K562 (cell line): Measurements from ENCODE around the gene GPR4. TPM values are rescaled to one million over a fixed set of nuclear protein-coding genes. Genes with fewer than 3 reads are reported as not detected.
"Not testable (repeated sequence)": the region's sequence is repeated elsewhere in the genome, so short reads cannot be mapped to it uniquely, and the experiment has no call there.

Source experiments
- ATAC-seq: fragments of 200-7000 bp; cut with Tn5 transposase; 3 replicates; pipeline ENCODE4 v1.9.1; 2020; ENCODE audit warnings: moderate library complexity
- BruUV-seq: library from RNA; stranded (reverse); fragments of 400-500 nt; replicated peaks from 2 replicates; lab custom pipeline; 2021; lab: Mats Ljungman, UMichigan
- CTCF ChIA-PET: fragments of 300-600 bp; formaldehyde crosslinking; extraction: SDS; loops from one replicate; lab custom pipeline; 2021; ENCODE audit warnings: low intra/inter-chr PET ratio; lab: Yijun Ruan, JAX
- POLR2A ChIA-PET: fragments of 300-600, 350-650 bp; sonication (Branson Sonifier 250); formaldehyde crosslinking; extraction: SDS; loops from one replicate; lab custom pipeline; 2021; ENCODE audit warnings: antibody characterized with exemption, inconsistent platforms; lab: Yijun Ruan, JAX
- DNase-seq, 4 experiments: peaks; one replicate each; pipeline versions ENCODE4 v3.0.0 to v3.0.0-alpha.2; 2011 to 2018; ENCODE audit warnings: low spot score in 3 of 4, mixed read lengths in 3 of 4; ENCODE audit errors: extremely low read depth in 1 of 4
- FAIRE-seq: peaks from 2 replicates; lab custom pipeline; 2011; peaks lifted over from hg19 to GRCh38; lab: Jason Lieb, UNC
- H2AFZ ChIP-seq: 2 replicates; pipeline ENCODE4 v1.6.0; 2011; ENCODE audit warnings: low read depth, low read length, control low read depth, inconsistent platforms
- H3K27ac ChIP-seq: fragments of 200-600 bp; 3 replicates; pipeline ENCODE4 v1.8.0; 2011; ENCODE audit warnings: low read depth, mild to moderate bottlenecking, control low read depth, inconsistent platforms, low read length, moderate library complexity, mixed read lengths; ENCODE audit errors: extremely low read depth
- H3K27me3 ChIP-seq, 2 experiments: fragments of 300-600 bp in 1 of 2; 2 replicates in 1 of 2; 3 replicates in 1 of 2; pipeline versions ENCODE4 v1.6.0 to v1.8.0; 2011; ENCODE audit warnings: inconsistent platforms in 2 of 2, low read length in 2 of 2, mild to moderate bottlenecking in 1 of 2, mixed read lengths in 1 of 2, moderate library complexity in 1 of 2; ENCODE audit not compliant: control insufficient read depth in 2 of 2, insufficient read depth in 2 of 2
- H3K36me3 ChIP-seq: fragments of 300-600 bp; 3 replicates; pipeline ENCODE4 v1.8.0; 2011; ENCODE audit warnings: mild to moderate bottlenecking, low read length, inconsistent platforms; ENCODE audit not compliant: control insufficient read depth, insufficient read depth
- H3K4me1 ChIP-seq, 2 experiments: fragments of 200-600 bp in 1 of 2; replicated peaks in 1 of 2; 2 replicates in 1 of 2; 3 replicates in 1 of 2; pipeline versions ENCODE4 v1.5.1 to v1.8.0; 2011; ENCODE audit warnings: inconsistent platforms in 2 of 2, low read length in 2 of 2, mild to moderate bottlenecking in 1 of 2, mixed read lengths in 1 of 2, moderate library complexity in 1 of 2; ENCODE audit not compliant: control insufficient read depth in 2 of 2, insufficient read depth in 2 of 2
- H3K4me2 ChIP-seq: 2 replicates; pipeline ENCODE4 v1.6.1; 2011; ENCODE audit warnings: low read length, control low read depth, inconsistent platforms, mixed read lengths; ENCODE audit not compliant: insufficient read depth
- H3K4me3 ChIP-seq: fragments of 200-600 bp; sonication (generic), shearing (Covaris generic); 2 replicates; pipeline ENCODE4 v1.5.1; 2016; ENCODE audit warnings: control low read depth, inconsistent platforms
- H3K79me2 ChIP-seq: fragments of 200-600 bp; 3 replicates; pipeline ENCODE4 v1.8.0; 2011; ENCODE audit warnings: low read length, inconsistent platforms; ENCODE audit not compliant: control insufficient read depth, insufficient read depth
- H3K9ac ChIP-seq, 2 experiments: 2 replicates each; pipeline versions ENCODE4 v1.6.0 to v1.6.1; 2011; ENCODE audit warnings: low read depth in 2 of 2, low read length in 2 of 2, control low read depth in 1 of 2, inconsistent platforms in 1 of 2, mild to moderate bottlenecking in 1 of 2, mixed read lengths in 1 of 2; ENCODE audit not compliant: insufficient read depth in 1 of 2
- H3K9me1 ChIP-seq: one replicate; pipeline ENCODE4 v1.6.0; 2011; ENCODE audit warnings: inconsistent platforms, mild to moderate bottlenecking, low read length, moderate library complexity; ENCODE audit not compliant: control insufficient read depth, insufficient read depth
- H3K9me3 ChIP-seq: replicated peaks from 2 replicates; pipeline ENCODE4 v1.5.1; 2011; ENCODE audit warnings: low read depth, low read length, inconsistent platforms; ENCODE audit not compliant: control insufficient read depth, insufficient read depth
- H4K20me1 ChIP-seq: replicated peaks from 2 replicates; pipeline ENCODE4 v1.6.1; 2011; ENCODE audit warnings: low read length, inconsistent platforms, mixed read lengths; ENCODE audit not compliant: control insufficient read depth, insufficient read depth
- ATF7 ChIP-seq: fragments of 450-650 bp; IDR thresholded peaks from 2 replicates; pipeline ENCODE4 v1.7.1; 2014; ENCODE audit warnings: mild to moderate bottlenecking, moderate library complexity
- BCOR ChIP-seq: fragments of 450-650 bp; IDR thresholded peaks from 2 replicates; pipeline ENCODE4 v1.6.1; 2016
- RBM25 ChIP-seq: fragments of 200-400 bp; formaldehyde crosslinking; IDR thresholded peaks from 2 replicates; pipeline ENCODE4 v1.6.1; 2018; ENCODE audit warnings: low read length, low read depth, moderate library complexity; ENCODE audit not compliant: severe bottlenecking
- SMARCA5 ChIP-seq: fragments of 450-650 bp; IDR thresholded peaks from 2 replicates; pipeline ENCODE4 v1.6.1; 2016
- ZFP36 ChIP-seq: fragments of 150-350 bp; IDR thresholded peaks from 2 replicates; pipeline ENCODE4 v1.6.1; 2018; ENCODE audit warnings: low read length, low read depth; ENCODE audit not compliant: partially characterized antibody
- ZNF24 ChIP-seq: fragments of 450-650 bp; IDR thresholded peaks from 2 replicates; pipeline ENCODE4 v1.6.1; 2016
- WGBS: fragments of 100-300 bp; shearing (Covaris generic); methylation state at CpG from one replicate; pipeline ENCODE4 v1.1.6; 2016; ENCODE audit warnings: low coverage, mixed read lengths; ENCODE audit not compliant: insufficient coverage; ENCODE audit errors: missing lambda C conversion rate; 5-methylcytosine and 5-hydroxymethylcytosine counted together
- in situ Hi-C: fragments of 300-500 bp; cut with MboI; formaldehyde crosslinking; loops from 4 replicates; pipeline ENCODE4 v1.15.0; 2018; ENCODE audit warnings: inconsistent platforms, mixed read lengths
- intact Hi-C: fragments of 100-400 bp; cut with micrococcal nuclease; formaldehyde crosslinking; loops from 2 replicates; pipeline ENCODE4 v1.14.2; 2022
- polyA plus RNA-seq, 8 experiments: library from polyadenylated mRNA; depleted of rRNA in 4 of 8; stranded (reverse) in 5 of 8; unstranded in 3 of 8; fragments of >200 nt; fragmentation: Nextera tagmentation in 2 of 8; fragmentation: Illumina TruSeq in 1 of 8; extraction: Ambion mirVana in 2 of 8; extraction: Trizol in 1 of 8; gene quantifications; 2 replicates each; pipeline versions ENCODE4 v1.2.1 to v1.2.3, GENCODE V29; 2011 to 2014; ENCODE audit warnings: inconsistent platforms in 1 of 8, missing spikeins in 1 of 8
- total RNA-seq, 7 experiments: library from RNA; depleted of rRNA in 6 of 7; stranded (reverse); fragments of >200 nt in 6 of 7; fragmentation: Illumina TruSeq in 2 of 7; extraction: Trizol in 2 of 7; gene quantifications; 2 replicates each; pipeline versions ENCODE4 v1.2.1 to v1.2.3, GENCODE V29; 2011 to 2021; ENCODE audit warnings: low replicate concordance in 1 of 7

The GPR4 gene
- total and polyA plus RNA-seq, 9 of the 15 experiments (the other 6 are each of a cell fraction or from before 2014, with no cell fraction given): 0.03 to 0.09 (median 0.04) TPM; not detected in 5

- H3K4me3 ChIP-seq, ATAC-seq, in situ Hi-C loops, H4K20me1 ChIP-seq, CTCF ChIA-PET, H2AFZ ChIP-seq, BruUV-seq, H3K9me1 ChIP-seq, H3K9ac ChIP-seq, H3K9me3 ChIP-seq, H3K27me3 ChIP-seq, FAIRE-seq, DNase-seq, H3K27ac ChIP-seq, H3K79me2 ChIP-seq, H3K4me2 ChIP-seq, intact Hi-C loops: not testable (repeated sequence)
- TF ChIP-seq BCOR: peak; percentile 83
- peak; percentile 46 for TF ChIP-seq RBM25
- peak; percentile 48 for TF ChIP-seq ZFP36
- TF ChIP-seq SMARCA5: peak; percentile 48; the same call in 1 of the 2 replicates
- H3K4me1 ChIP-seq: peaks cover 7 to 16% of the 10 kb centered on the region in 2 experiments
- POLR2A ChIA-PET: interaction anchor here (0.5 to 1.3 kb wide), 2 partner anchors 9 to 12 kb away, joined by 3 to 8 read pairs; no protein-coding TSS in a partner anchor
- WGBS: 97% methylated on average over 7 of the region's 7 CpGs
- peaks cover 54% of the 10 kb centered on the region; the same call in 2 of the 3 replicates for H3K36me3 ChIP-seq
Measured at GRCh38 chr19:45628219-45628618, 26.2 kb upstream of the GPR4 start.

DNA sequence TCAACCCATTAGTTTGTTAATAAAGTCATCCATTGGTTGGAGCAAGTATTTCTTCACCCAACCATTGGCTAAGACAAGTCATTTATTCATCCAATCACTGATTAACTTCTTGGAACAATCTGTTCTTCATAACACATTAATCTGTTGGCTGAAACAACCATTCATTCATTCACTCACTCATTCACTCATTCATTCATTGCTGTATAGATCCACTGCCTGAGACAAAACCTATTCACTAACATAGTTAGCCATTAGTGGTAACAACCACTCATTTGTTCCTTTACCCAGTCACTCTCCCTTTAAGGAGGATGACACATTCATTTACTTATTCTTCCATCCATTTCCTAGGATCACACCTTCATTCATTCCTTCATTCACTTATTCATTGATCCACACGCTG lies 22.0 kb upstream of the GPR4 start:
- H4K20me1 ChIP-seq: no peaks in the 10 kb centered on the region
- intact Hi-C loops: no loop called here
- BruUV-seq: no TSS peak
- no peak for DNase-seq
- 64% methylated on average over 1 of the region's 1 CpG for WGBS
- no peak overlapping the region for H3K27ac ChIP-seq
- no peaks in the 10 kb centered on the region for H3K27me3 ChIP-seq
- no peaks in the 10 kb centered on the region for H3K9me1 ChIP-seq
- H3K36me3 ChIP-seq: peaks cover 65% of the 10 kb centered on the region; the same call in 2 of the 3 replicates
- FAIRE-seq: no peak
- no peak for ATAC-seq
- H2AFZ ChIP-seq: no peak overlapping the region
- TF ChIP-seq ATF7 (no peak), ZNF24 (peak; percentile 94)
- TF ChIP-seq, all 486 proteins: peak for 1
- Histone ChIP-seq H3K9ac (no peak overlapping the region), H3K4me3 (no peak overlapping the region), H3K4me2 (no peak overlapping the region), H3K4me1 (peaks cover 0 to 6% of the 10 kb centered on the region in 2 experiments; a peak in 2 of 5 replicates), H3K79me2 (no peaks in the 10 kb centered on the region), H3K9me3 (no peaks in the 10 kb centered on the region)
- ChIA-PET CTCF (no interaction called here), POLR2A (interaction anchor here (0.9 kb wide), 1 partner anchor 22 kb away, joined by 4 read pairs; no protein-coding TSS in a partner anchor)
- in situ Hi-C loops: no loop called here
